HG02870 (cell line): ENCODE measurements around the gene CCDC106.

Experiments used
- ATAC-seq: cut with Tn5 transposase; IDR thresholded peaks from one replicate; pipeline ENCODE4 v1.9.1; 2021; ENCODE audit warnings: mild to moderate bottlenecking, moderate library complexity; ENCODE audit not compliant: unreplicated experiment

Gene CCDC106

DNA sequence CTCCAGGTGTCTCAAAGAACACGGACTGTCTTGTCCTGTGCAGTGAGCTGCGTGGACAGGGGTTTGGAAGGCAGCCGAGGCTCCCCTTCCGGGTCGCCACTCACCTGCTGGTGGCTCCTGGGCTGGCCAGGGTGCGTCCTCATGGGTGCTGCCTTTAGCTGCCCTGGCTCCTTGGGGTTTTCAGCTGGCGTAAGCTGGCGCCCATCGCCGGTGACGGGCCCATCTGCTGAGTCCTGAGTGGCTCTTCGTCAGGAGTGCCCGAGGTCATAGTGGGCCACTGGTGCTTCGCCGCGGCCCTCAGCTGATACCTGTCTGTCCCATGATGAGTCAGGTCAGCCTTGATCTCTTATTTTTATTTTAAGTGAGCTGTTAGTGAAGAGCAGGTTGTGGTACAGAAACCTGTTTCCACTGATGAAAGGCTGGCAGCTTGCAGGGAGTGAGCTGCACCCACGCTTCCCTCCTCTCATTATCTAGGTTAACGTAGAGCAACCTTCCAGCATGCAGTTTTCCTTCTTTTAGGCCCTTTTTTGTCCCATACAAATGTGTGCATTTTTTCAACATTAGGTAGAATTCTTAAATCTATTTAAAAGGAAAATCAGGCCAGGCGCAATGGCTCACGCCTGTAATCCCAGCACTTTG is 45.4 kb downstream of the CCDC106 start:
- ATAC-seq, result no peak

DNA sequence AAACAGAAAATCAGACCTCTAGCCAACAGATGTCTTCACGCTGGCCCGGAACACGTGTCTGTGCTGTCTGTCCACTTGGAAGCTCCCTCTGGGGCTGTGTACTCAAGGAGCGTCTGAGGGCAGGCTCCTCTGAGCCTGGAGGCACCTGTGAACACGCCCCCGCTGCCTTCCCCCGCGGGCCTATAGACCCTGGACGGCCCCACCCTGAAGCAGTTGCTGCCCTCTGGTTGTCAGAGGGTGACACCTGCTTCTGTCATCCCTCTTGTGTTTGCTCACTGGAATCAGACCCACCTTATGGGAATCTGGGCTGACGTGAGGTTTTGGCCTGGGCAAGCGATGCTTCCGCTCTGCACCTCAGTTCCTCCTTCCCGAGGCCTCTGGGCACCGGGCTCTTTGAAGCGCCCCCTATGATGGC is 46.2 kb downstream of the CCDC106 start:
- no peak for ATAC-seq

DNA sequence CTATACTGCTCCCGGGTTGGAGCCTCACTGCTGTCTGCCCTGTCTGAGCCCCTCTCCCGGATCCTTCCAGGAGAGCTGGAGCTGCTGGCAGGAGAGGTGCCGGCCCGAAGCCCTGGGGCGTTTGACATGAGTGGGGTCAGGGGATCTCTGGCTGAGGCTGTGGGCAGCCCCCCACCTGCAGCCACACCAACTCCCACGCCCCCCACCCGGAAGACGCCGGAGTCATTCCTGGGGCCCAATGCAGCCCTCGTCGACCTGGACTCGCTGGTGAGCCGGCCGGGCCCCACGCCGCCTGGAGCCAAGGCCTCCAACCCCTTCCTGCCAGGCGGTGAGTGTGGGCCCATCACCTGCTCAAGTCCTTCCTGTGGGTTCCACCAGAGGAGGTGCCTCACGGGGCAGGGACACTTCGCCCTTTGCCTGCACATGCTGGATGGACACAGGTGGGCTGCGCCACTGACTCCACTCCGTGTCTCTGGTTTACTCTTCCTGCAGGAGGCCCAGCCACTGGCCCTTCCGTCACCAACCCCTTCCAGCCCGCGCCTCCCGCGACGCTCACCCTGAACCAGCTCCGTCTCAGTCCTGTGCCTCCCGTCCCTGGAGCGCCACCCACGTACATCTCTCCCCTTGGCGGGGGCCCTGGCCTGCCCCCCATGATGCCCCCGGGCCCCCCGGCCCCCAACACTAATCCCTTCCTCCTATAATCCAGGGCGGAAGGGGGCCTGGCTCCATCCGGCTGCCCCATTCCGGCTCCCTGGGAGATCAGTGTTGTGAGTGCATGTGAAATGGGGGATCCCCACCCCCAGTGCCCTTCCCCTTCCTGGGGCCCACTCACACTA is 46.9 kb downstream of the CCDC106 start:
- ATAC-seq, result no peak

DNA sequence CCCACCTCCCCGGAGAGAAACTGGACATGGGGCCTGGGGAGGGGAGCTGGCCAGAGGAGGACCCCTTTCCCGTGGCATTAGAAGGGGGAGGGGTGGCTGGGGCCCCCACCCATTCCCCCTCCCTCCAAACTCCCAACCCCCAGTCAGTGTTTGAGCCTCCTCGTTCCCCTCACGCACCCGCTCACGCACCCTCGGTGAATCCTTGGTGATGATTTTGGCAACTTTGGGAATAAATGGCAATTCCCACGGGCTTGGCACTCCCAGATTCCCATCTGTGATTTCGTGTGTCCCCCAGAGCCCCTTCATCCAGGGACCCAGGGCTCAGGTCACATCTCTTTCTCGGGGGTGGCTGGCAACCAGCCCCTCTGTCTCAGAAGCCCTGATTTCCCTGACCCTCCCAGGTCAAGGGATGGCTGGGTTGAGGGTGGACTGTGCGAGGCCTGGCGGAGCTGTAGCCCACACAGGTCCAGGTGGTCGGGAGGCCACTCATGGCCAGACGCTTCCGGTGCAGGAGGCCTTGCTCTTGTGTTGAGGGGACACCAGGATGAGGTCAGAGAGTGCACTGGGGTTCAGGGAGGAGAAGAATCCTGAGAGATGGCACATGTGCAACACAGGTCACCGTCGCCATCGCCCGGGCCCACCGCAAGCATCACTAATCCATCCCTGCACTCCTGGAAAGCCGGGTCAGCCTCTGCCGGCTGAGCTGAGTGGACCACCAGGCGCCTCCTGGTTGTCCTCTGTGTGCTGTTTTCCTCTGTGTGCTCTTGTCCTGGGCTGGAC is 47.7 kb downstream of the CCDC106 start:
- ATAC-seq, result no peak

DNA sequence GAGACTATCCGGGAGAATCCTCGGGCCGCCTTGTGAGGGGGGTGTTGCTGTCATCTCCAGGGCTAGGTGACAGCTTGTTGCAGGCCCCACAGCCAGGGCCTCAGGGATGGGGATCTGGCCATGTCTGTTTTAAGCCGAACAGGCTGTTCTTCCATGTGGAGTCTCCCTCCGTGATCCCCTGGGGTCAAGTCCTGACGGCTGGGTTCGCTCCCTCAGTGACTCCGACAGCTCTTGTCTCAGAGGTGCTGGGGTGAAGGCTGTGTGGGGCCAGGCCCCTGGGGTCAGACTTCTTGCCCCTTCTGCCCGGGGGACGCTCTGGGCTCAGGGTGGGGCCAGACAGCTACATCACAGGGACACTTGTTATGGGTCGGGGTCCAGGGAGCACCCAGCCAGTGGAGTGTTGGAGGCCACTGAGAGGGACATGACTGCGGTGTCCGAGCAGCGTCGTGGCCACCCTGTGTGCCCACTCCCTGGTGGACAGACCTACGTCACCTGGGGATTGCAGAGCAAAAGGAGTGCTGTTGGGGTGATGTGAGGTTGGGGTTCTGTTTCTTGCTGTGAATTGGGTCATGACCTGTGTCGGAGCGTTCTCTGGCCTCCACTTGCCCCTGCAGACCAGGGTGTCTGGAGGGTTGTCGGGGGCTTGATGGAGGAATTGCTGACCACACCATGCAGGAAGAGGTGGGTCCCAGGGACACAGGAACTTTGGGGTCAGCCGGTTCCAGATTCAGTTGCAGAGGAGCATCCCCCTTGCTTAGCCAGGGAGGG is 48.5 kb downstream of the CCDC106 start:
- no peak for ATAC-seq

DNA sequence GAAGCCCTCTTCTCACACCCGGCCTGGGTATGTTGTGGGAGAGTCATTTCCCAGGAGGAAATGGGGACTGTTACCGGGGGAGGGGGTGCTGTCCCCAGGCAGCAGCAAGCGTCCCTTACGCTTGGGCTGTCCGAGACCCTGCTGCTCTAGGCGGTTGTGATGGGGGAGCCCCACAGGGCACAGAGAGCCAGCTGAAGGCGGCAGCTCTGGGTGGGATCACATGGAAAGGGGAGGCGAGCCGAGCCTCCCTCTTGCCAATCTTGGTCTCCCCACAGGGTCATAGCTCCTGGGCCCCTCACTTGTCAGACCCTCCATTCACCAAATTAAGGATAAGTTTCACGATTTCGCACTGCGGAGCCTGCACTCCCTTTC is 49.0 kb downstream of the CCDC106 start:
- no peak for ATAC-seq

DNA sequence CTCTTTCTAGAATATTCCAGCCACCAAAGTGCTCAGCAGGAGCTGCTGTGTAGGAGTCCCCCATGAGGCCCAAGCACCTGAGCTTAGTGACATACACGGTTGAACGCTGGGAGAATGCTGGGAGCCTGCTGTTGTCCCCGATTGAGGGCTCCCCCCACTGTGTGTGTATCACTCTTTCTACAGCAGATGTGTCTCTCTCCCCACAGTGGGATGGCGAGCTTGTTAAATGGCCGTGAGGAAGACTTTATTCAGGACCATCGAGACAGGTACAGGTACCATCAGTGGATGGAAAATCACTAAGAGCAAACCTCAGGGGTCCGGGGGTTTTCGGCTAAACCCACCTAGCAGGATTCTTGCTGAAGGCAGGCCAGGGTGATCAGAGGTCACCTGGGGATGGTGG is 49.7 kb downstream of the CCDC106 start:
- ATAC-seq, result no peak

DNA sequence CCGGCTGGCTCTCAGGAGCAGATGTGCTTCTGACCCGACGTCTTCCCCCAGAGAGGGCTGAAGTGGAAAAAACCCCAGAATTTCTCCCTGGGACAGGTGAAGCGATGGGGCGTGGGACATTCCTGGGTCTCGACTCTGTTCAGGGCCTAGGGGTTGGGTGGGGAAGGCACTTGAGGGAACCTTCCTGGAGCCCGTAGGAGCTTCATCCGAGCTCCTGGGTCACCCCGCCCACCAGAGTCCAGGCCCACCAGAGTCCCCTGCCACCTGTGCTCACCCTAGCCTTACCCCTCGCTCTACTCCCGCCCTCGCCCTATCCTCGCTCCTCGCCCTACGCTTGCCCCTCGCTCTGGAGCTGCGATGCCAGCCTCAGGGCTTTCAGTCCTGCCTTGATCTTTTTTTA is 50.2 kb downstream of the CCDC106 start:
- no peak for ATAC-seq

DNA sequence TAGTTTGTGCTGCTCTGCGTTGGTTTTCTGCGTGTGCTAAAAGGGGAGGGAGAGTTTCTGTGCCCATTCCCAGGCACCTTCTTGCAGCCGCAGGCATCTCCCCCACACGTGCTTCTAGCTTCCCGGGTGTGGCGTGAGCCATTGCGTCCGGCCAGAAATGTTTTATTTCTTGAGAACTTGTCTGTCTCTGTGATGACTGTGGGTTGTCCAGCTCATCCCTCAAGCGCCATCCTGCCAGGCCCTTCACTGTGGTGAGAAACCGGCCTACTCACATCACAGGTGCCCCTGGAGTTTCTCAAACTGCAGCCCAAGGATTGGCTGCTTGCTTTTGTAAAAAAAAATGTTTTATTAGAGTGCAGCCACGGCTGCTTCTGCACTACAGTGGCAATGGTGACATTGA is 51.2 kb downstream of the CCDC106 start:
- ATAC-seq, result no peak

DNA sequence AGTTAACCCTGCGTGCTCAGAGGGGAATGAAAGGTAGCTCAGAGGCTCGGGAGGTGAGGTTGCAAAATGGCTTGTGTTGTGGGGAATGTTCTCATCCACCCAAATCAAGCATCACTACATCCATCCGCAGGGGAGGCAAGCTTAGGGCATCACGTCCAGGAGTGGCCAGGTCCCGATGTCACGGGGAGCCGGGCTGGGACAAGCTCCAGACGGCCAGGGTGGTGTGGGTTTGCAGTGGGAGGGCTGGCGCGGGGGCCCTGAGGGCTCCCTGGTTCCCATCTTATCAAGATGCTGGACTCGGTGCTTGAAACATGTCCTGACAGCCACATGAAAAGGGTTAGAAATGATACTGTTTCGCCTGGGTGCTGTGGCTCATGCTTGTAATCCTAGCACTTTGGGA is 52.8 kb downstream of the CCDC106 start:
- ATAC-seq, result no peak

DNA sequence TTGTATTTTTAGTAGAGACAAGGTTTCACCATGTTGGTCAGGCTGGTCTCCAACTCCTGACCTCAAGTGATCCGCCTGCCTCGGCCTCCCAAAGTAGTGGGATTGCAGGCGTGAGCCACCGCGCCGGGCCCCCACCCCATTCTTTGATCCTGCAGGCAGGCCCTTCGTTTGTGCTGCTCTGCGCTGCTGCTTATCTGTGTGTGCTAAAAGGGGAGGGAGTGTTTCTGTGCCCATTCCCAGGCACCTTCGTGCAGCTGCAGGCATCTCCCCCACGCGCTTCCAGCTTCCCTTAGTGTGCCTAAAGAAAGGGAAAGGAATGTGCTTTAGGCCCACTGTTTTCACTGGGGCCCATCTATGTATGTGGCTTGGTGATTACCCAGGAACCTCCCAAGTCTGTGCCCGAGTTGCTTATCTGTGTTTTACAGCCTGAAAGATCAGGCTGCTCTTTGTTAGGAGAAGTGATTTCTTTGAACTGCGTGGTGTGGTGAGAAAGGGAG is 54.2 kb downstream of the CCDC106 start:
- ATAC-seq, result no peak
